ENCODE data around the gene GCN1.

- no peak for TF ChIP-seq POLR2A (IDR thresholded peaks at IDR 0.05; ENCODE audit: extremely low read depth, insufficient read length)
- TF ChIP-seq, protein P1, sequence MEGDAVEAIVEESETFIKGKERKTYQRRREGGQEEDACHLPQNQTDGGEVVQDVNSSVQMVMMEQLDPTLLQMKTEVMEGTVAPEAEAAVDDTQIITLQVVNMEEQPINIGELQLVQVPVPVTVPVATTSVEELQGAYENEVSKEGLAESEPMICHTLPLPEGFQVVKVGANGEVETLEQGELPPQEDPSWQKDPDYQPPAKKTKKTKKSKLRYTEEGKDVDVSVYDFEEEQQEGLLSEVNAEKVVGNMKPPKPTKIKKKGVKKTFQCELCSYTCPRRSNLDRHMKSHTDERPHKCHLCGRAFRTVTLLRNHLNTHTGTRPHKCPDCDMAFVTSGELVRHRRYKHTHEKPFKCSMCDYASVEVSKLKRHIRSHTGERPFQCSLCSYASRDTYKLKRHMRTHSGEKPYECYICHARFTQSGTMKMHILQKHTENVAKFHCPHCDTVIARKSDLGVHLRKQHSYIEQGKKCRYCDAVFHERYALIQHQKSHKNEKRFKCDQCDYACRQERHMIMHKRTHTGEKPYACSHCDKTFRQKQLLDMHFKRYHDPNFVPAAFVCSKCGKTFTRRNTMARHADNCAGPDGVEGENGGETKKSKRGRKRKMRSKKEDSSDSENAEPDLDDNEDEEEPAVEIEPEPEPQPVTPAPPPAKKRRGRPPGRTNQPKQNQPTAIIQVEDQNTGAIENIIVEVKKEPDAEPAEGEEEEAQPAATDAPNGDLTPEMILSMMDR (IDR thresholded peaks at IDR 0.05; ENCODE audit: low read depth, low read length), result no peak
Measured at GRCh38 chr12:120213758-120214157, 19.2 kb upstream of the GCN1 start.

All from NB4 (cell line).